SH-SY5Y (cell line): Measurements from ENCODE around the gene CLIP3.

Experiments
- GATA2 ChIP-seq: IDR thresholded peaks from 2 replicates; pipeline ENCODE4 v1.6.1; 2011; ENCODE audit warnings: mild to moderate bottlenecking, low read depth, low read length
- GATA3 ChIP-seq: IDR thresholded peaks from 2 replicates; pipeline ENCODE4 v1.6.1; 2011; ENCODE audit warnings: low read depth, mild to moderate bottlenecking, low read length, moderate library complexity

DNA sequence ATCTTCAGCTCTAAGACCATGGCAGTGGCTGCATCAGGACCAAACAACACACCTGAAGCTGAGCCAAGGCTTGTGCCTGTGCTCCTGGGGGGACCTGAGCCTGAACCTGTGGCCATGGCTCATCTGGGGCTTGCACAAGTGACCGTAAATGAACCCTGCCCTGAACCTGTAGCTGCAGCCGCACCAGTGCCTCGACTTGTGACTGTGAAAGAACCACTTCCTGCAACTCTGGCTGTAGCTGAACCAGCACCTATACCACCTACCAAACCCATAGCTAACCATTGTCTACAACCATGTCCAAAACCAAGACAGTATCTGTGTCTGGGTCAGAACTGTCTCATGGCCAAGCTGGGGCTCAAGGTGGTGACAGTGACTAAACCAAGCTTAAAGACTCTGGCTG is 65.9 kb downstream of the CLIP3 start:
- no peak for TF ChIP-seq GATA2
- TF ChIP-seq GATA3 = no peak
